ENCODE data around the gene DDOST.

DDOST gene

GRCh38 chr1:20644416-20644815, 16.8 kb downstream of the DDOST start:
- no peak overlapping the region for H2AFZ ChIP-seq (ENCODE audit: low read depth, low read length)
- TF ChIP-seq EZH2 (IDR thresholded peaks at IDR 0.05; ENCODE audit: borderline replicate concordance, low read depth, low read length, severe bottlenecking) (no peak), CTCF (IDR thresholded peaks at IDR 0.05; ENCODE audit: borderline replicate concordance, extremely low read depth, low read length, poor library complexity, severe bottlenecking) (no peak)
- DNase-seq (no peak), ATAC-seq (ENCODE audit: insufficient read depth, low read depth) (no peak)
- H3K4me3 ChIP-seq (ENCODE audit: low read depth in 1 of 2, low read length in 2 of 2) = no peak overlapping the region
- no peaks in the 10 kb centered on the region for H3K4me1 ChIP-seq (ENCODE audit: insufficient read depth, low read length)
- H3K27ac ChIP-seq (ENCODE audit: low read length) = no peak overlapping the region
- no peaks in the 10 kb centered on the region for H3K9me3 ChIP-seq (ENCODE audit: insufficient read depth, low read length, severe bottlenecking)
- H3K36me3 ChIP-seq (ENCODE audit: insufficient read depth, low read length) = peaks cover 28% of the 10 kb centered on the region
- H3K9ac ChIP-seq (ENCODE audit: low read depth, low read length) = no peak overlapping the region
- H3K79me2 ChIP-seq (ENCODE audit: insufficient read depth, low read length) = no peaks in the 10 kb centered on the region
- no peaks in the 10 kb centered on the region for H3K27me3 ChIP-seq (ENCODE audit: insufficient read depth, low read length, poor library complexity)
- no peaks in the 10 kb centered on the region; the same call in 1 of the 2 replicates for H4K20me1 ChIP-seq (ENCODE audit: insufficient read depth, low read length)
- H3K4me2 ChIP-seq (ENCODE audit: insufficient read depth, low read length) = no peak overlapping the region

GRCh38 chr1:20643080-20643479, 18.1 kb downstream of the DDOST start:
- DNase-seq (no peak), ATAC-seq (ENCODE audit: insufficient read depth, low read depth) (no peak)
- Histone ChIP-seq H3K9ac (ENCODE audit: low read depth, low read length) (no peak overlapping the region), H2AFZ (ENCODE audit: low read depth, low read length) (no peak overlapping the region), H3K36me3 (ENCODE audit: insufficient read depth, low read length) (peaks cover 17% of the 10 kb centered on the region; the same call in 1 of the 2 replicates), H3K4me1 (ENCODE audit: insufficient read depth, low read length) (no peaks in the 10 kb centered on the region), H3K4me2 (ENCODE audit: insufficient read depth, low read length) (no peak overlapping the region), H3K27me3 (ENCODE audit: insufficient read depth, low read length, poor library complexity) (no peaks in the 10 kb centered on the region), H3K79me2 (ENCODE audit: insufficient read depth, low read length) (no peaks in the 10 kb centered on the region), H3K4me3 (ENCODE audit: low read depth in 1 of 2, low read length in 2 of 2) (no peak overlapping the region), H4K20me1 (ENCODE audit: insufficient read depth, low read length) (no peaks in the 10 kb centered on the region; the same call in 1 of the 2 replicates), H3K9me3 (ENCODE audit: insufficient read depth, low read length, severe bottlenecking) (no peaks in the 10 kb centered on the region), H3K27ac (ENCODE audit: low read length) (no peak overlapping the region)
- TF ChIP-seq CTCF (IDR thresholded peaks at IDR 0.05; ENCODE audit: borderline replicate concordance, extremely low read depth, low read length, poor library complexity, severe bottlenecking) = no peak
- no peak for TF ChIP-seq EZH2 (IDR thresholded peaks at IDR 0.05; ENCODE audit: borderline replicate concordance, low read depth, low read length, severe bottlenecking)

GRCh38 chr1:20641975-20642374, 19.2 kb downstream of the DDOST start:
- ATAC-seq (ENCODE audit: insufficient read depth, low read depth) = no peak
- TF ChIP-seq EZH2 (IDR thresholded peaks at IDR 0.05; ENCODE audit: borderline replicate concordance, low read depth, low read length, severe bottlenecking) = no peak
- no peak for TF ChIP-seq CTCF (IDR thresholded peaks at IDR 0.05; ENCODE audit: borderline replicate concordance, extremely low read depth, low read length, poor library complexity, severe bottlenecking)
- DNase-seq = no peak
- H3K36me3 ChIP-seq (ENCODE audit: insufficient read depth, low read length) = peaks cover 20% of the 10 kb centered on the region; the same call in 1 of the 2 replicates
- no peaks in the 10 kb centered on the region for H3K79me2 ChIP-seq (ENCODE audit: insufficient read depth, low read length)
- no peaks in the 10 kb centered on the region; the same call in 1 of the 2 replicates for H4K20me1 ChIP-seq (ENCODE audit: insufficient read depth, low read length)
- no peaks in the 10 kb centered on the region for H3K27me3 ChIP-seq (ENCODE audit: insufficient read depth, low read length, poor library complexity)
- H3K9ac ChIP-seq (ENCODE audit: low read depth, low read length) = no peak overlapping the region
- H3K27ac ChIP-seq (ENCODE audit: low read length) = no peak overlapping the region
- no peaks in the 10 kb centered on the region for H3K9me3 ChIP-seq (ENCODE audit: insufficient read depth, low read length, severe bottlenecking)
- H2AFZ ChIP-seq (ENCODE audit: low read depth, low read length) = no peak overlapping the region
- H3K4me2 ChIP-seq (ENCODE audit: insufficient read depth, low read length) = no peak overlapping the region
- no peaks in the 10 kb centered on the region for H3K4me1 ChIP-seq (ENCODE audit: insufficient read depth, low read length)
- no peak overlapping the region for H3K4me3 ChIP-seq (ENCODE audit: low read depth in 1 of 2, low read length in 2 of 2)

GRCh38 chr1:20640183-20640597, 21.0 kb downstream of the DDOST start:
- Histone ChIP-seq H3K27ac (ENCODE audit: low read length) (no peak overlapping the region), H3K9me3 (ENCODE audit: insufficient read depth, low read length, severe bottlenecking) (no peaks in the 10 kb centered on the region), H3K79me2 (ENCODE audit: insufficient read depth, low read length) (no peaks in the 10 kb centered on the region), H3K27me3 (ENCODE audit: insufficient read depth, low read length, poor library complexity) (no peaks in the 10 kb centered on the region), H3K4me3 (ENCODE audit: low read depth in 1 of 2, low read length in 2 of 2) (no peak overlapping the region), H3K9ac (ENCODE audit: low read depth, low read length) (no peak overlapping the region), H3K4me1 (ENCODE audit: insufficient read depth, low read length) (no peaks in the 10 kb centered on the region), H2AFZ (ENCODE audit: low read depth, low read length) (no peak overlapping the region), H3K4me2 (ENCODE audit: insufficient read depth, low read length) (no peak overlapping the region), H4K20me1 (ENCODE audit: insufficient read depth, low read length) (peaks cover 4% of the 10 kb centered on the region), H3K36me3 (ENCODE audit: insufficient read depth, low read length) (peaks cover 18% of the 10 kb centered on the region; the same call in 1 of the 2 replicates)
- ATAC-seq (ENCODE audit: insufficient read depth, low read depth) (peak; percentile 81), DNase-seq (peak; percentile 57)
- peak; percentile 82 for TF ChIP-seq CTCF (IDR thresholded peaks at IDR 0.05; ENCODE audit: borderline replicate concordance, extremely low read depth, low read length, poor library complexity, severe bottlenecking)
- no peak for TF ChIP-seq EZH2 (IDR thresholded peaks at IDR 0.05; ENCODE audit: borderline replicate concordance, low read depth, low read length, severe bottlenecking)
